Activated T-cell treated with anti-CD3 and anti-CD28 coated beads for 4 hours (primary cell): Measurements from ENCODE around the gene ERCC2.
"Not testable (repeated sequence)": the region's sequence is repeated elsewhere in the genome, so short reads cannot be mapped to it uniquely, and the experiment has no call there.

Experiments
- DNase-seq: peaks from one replicate; pipeline ENCODE4 v3.0.0-alpha.2; 2020

The ERCC2 gene

DNA sequence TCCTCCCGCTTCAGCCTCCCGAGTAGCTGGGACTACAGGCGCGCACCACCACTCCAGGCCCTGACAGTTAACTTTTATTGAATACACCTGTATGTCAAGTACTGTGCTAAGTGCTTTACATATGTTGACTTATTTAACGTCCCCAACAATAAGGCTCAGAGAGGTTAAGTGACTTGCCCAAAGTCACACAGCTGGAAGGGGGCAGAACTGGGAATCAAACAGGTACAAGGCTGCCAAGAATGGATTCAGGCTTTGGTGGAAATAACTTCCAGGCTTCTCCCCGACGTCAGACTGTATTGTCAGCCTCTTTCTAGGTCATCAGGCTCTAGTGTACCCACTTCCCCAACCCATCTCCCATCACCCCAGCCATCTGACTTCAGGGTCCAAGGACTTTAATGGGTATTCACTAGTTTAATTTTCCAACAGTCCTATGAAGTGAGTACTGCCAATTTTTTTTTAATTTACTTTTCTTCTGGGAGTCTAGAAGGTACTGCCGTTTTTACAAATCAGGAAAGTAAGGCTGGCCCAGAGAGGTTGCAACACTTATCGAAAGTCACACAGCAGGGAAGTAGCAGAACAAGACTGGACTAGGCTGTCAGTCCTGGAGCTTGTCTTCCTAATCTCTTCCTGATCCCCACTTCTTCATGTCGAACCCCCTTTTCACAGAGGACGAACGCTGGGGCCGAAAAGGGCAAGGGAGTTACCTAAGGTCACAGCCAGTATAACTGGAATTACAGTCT is 42.8 kb downstream of the ERCC2 start:
- DNase-seq: no peak

- no peak for DNase-seq
Observed at GRCh38 chr19:45324349-45324907, 45.9 kb downstream of the ERCC2 start.

- no peak for DNase-seq
Observed at GRCh38 chr19:45323671-45324081, 46.7 kb downstream of the ERCC2 start.

DNA sequence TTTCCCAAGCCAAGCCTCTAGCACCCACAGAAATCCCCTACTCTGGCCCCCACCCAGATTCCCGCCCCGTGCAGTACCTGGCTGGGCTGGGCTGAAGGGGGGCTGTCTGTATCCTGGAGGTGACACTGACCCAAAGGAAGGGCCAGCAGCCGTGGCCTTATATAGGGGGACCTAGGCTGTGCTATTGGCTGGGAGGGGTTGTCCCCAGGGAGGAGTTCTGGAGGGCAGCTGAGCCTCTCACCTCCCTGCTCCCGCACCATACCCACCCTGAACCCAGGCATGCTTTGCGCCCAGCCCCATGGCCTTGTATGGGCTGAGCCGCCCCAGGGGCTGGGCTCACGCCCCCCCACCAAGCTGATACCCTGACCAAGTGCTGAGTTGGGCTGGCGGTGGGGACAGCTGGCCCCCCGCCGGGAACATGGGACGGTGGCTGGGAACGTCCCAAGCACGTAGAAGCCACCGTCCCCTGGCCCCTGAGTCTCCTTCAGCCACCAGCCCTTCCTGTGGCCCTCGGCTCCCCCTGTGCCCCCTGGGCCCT is 47.6 kb downstream of the ERCC2 start, which contains the start of gene CKM:
CKM (minus strand) TSS at position 132 of the 538 bp plus-strand sequence. CDS start 3,162 bp downstream, outside the sequence.
- no peak for DNase-seq

- DNase-seq: no peak
Observed at GRCh38 chr19:45322311-45322710, 48.1 kb downstream of the ERCC2 start.

GRCh38 chr19:45321848-45322247 is 48.5 kb downstream of the ERCC2 start:
- no peak for DNase-seq

GRCh38 chr19:45320997-45321775 is 49.2 kb downstream of the ERCC2 start:
- DNase-seq: no peak

DNA sequence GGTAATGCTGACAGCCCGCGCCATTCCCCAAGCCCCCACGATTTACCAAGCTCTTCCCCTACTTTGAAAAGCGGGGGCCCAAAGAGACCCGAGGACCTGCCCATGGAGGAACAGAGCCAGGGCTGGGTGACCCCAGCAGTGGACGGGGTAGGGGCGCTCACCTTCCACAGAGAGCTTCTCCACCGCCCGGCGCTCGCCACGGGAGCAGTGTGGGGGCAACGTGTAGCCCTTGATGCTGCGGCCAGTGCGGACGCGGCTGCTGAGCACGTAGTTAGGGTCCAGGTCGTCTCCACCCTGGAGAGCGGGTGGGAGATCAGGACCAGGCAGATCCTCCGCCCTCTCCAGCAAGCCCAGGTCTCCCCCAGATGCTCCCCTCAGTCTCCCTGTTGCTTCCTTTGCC is 55.1 kb downstream of the ERCC2 start:
- no peak for DNase-seq

GRCh38 chr19:45314708-45315245 is 55.6 kb downstream of the ERCC2 start:
- DNase-seq: no peak

DNA sequence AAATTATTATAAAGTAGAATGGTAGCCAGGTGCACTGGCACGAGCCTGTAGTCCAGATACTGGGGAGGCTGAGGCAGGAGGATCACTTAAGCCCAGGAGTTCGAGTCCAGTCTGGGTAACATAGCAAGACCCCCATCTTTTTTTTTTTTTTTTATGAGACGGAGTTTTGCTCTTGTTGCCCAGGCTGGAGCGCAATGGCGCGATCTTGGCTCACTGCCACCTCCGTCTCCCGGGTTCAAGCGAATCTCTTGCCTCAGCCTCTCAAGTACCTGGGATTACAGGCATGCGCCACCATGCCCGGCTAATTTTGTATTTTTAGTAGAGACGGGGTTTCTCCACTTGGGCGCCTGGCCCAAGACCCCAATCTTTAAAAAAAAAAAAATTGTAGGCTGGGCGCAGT is 58.1 kb downstream of the ERCC2 start:
- not testable (repeated sequence) for DNase-seq

- no peak for DNase-seq
Observed at GRCh38 chr19:45311621-45312020, 58.8 kb downstream of the ERCC2 start.

GRCh38 chr19:45309322-45309721 is 61.1 kb downstream of the ERCC2 start:
- not testable (repeated sequence) for DNase-seq

DNA sequence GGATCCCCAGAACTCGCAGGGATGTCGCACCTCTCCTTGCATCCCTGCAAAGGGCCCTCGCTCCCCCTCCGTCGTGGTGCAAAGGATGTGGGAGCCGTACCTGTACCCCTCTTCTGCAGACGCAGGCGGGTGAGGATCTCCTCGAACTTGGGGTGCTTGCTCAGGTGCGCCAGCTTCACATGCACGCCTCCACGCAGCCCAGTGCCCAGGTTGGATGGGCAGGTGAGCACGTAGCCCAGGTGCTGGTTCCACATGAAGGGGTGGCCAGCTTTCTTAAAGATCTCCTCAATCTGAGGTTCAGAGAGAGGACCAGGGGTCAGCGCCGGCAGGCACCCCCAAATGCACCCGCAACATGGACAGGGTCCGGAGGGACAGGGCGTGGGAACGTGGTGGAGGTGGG is 63.0 kb downstream of the ERCC2 start:
- DNase-seq: no peak

- no peak for DNase-seq
Observed at GRCh38 chr19:45306518-45307027, 63.8 kb downstream of the ERCC2 start.

- no peak for DNase-seq
Observed at GRCh38 chr19:45306040-45306439, 64.3 kb downstream of the ERCC2 start.

GRCh38 chr19:45305421-45305820 is 65.0 kb downstream of the ERCC2 start:
- DNase-seq: no peak

DNA sequence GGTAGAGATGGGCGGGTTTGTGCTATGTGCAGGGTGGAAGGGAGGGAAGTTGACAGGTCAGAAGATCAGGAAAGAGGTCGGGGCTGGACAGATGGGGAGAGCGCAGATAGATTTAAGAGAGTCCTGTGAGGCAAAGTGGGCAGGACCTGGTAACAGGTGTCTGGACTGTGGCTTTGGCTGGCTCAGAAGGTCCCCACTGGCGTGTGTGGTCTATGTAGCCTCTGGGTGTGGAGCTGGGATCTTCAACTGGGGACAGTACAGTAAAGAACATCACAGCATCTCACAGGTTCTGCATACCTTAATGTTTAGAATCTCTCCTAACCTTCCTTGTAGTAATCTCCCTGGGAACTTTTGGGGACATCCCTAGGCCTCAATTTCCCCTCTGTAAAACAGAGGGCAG is 65.4 kb downstream of the ERCC2 start:
- DNase-seq: no peak

DNA sequence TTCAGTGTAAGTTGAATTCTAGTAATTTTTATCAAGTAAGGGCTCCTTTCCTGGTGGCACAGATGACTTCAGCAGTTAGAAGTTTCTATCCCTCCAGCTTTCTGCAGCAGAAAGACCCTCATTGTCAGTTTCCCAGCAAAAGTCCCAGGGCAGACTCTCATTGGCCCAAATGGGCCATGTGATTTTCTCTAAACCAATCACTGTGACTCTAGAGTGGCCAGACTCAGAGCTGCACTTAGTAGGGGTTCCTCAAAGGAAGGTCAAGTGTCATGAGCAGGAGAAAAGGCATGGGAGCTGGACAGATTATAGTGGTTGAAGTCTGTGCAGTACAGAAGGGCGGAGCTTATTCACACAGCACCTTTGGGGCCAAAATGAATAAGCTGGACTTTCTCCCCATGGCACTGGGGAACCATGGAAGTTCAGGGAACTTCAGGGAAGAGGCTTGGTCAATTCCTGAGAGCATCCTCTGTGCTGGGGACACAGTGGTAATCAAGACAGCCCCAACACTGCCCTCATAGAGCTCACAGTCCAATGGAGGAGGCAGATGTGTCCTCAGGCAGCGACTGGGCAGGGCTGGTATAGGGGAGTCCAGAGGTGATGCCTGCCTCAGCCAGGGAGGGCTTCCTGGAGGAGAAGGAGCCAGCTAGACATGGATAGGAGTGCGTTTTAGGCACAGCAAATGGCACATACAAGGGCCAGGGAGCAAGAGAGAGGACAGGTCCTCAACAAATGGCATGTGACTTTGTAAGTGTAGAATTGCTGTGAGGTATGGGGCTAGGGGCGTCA is 66.0 kb downstream of the ERCC2 start:
- no peak for DNase-seq

- no peak for DNase-seq
Observed at GRCh38 chr19:45303269-45304060, 66.9 kb downstream of the ERCC2 start.

DNA sequence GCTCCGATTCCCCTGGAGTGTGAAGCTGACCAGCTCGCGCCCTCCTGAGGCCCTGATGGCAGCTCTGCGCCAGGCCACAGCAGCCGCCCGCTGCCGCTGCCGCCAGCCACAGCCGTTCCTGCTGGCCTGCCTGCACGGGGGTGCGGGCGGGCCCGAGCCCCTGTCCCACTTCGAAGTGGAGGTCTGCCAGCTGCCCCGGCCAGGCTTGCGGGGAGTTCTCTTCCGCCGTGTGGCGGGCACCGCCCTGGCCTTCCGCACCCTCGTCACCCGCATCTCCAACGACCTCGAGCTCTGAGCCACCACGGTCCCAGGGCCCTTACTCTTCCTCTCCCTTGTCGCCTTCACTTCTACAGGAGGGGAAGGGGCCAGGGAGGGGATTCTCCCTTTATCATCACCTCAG is 68.0 kb downstream of the ERCC2 start:
- no peak for DNase-seq
